Adrenal gland (tissue), 12 donors: Measurements from ENCODE around the gene NPFFR1. TPM values are rescaled to one million over a fixed set of nuclear protein-coding genes. Genes with fewer than 3 reads are reported as not detected.

Source experiments
- DNase-seq, 7 donors: peaks; one replicate each; pipeline ENCODE4 v3.0.0-alpha.2; 2019 to 2020
- H3K27ac ChIP-seq, 5 donors: fragments of 200-600 bp; sonication (generic) in 4 of 5; 1 replicate in 3 of 5; 2 replicates in 2 of 5; pipeline versions ENCODE4 v1.5.1 to v1.8.0; 2016 to 2020; ENCODE audit warnings: mild to moderate bottlenecking in 1 of 5
- H3K27me3 ChIP-seq: fragments of 200-600 bp; 2 replicates; pipeline ENCODE4 v1.8.0; 2021
- H3K36me3 ChIP-seq, 2 donors: fragments of 200-600 bp; replicated peaks in 1 of 2; 1 replicate in 1 of 2; 2 replicates in 1 of 2; pipeline versions ENCODE4 v1.5.1 to v1.8.0; 2018 to 2022
- H3K4me1 ChIP-seq, 2 donors: fragments of 200-600 bp; replicated peaks in 1 of 2; 1 replicate in 1 of 2; 2 replicates in 1 of 2; pipeline versions ENCODE4 v1.5.1 to v1.8.0; 2018 to 2021
- H3K4me3 ChIP-seq, 4 donors: fragments of 200-600 bp; sonication (generic) in 3 of 4; one replicate each; pipeline ENCODE4 v1.5.1; 2016 to 2018
- H3K9me3 ChIP-seq, 3 donors: fragments of 200-600 bp; sonication (generic) in 1 of 3; replicated peaks in 1 of 3; 1 replicate in 2 of 3; 2 replicates in 1 of 3; pipeline versions ENCODE4 v1.5.1 to v1.8.0; 2016 to 2021
- POLR2A ChIP-seq, 2 donors: fragments of 450-650 bp; IDR thresholded peaks; one replicate each; pipeline ENCODE4 v1.6.1; 2017; ENCODE audit warnings: antibody characterized with exemption in 2 of 2, mild to moderate bottlenecking in 2 of 2, moderate library complexity in 1 of 2
- WGBS, 4 donors: extraction: QIAGEN DNeasy Blood & Tissue Kit in 2 of 4; methylation state at CpG; one replicate each; pipeline versions ENCODE4 v1.1.5 to v1.1.7; 2013 to 2017; 5-methylcytosine and 5-hydroxymethylcytosine counted together
- intact Hi-C, 2 donors: fragments of 100-400 bp; cut with DNase I; formaldehyde crosslinking; loops; one replicate each; pipeline versions ENCODE4 v1.14.1 to v1.15.0; 2022 to 2023
- polyA plus RNA-seq, 3 donors: library from polyadenylated mRNA; stranded (reverse); fragments of 200-250 nt in 2 of 3; fragments of 350-450 nt in 1 of 3; fragmentation: Illumina TruSeq in 1 of 3; extraction: RNeasy Lipid Tissue Mini Kit (QIAGEN cat#74804) in 1 of 3; gene quantifications; one replicate each; pipeline ENCODE4 v1.2.3, GENCODE V29; 2013 to 2014
- total RNA-seq, 9 donors: library from RNA; depleted of rRNA in 4 of 9; stranded (reverse); fragments of >200 nt in 4 of 9; fragments of 120-200 nt in 1 of 9; fragmentation: NEBNext Ultra II Directional in 1 of 9; extraction: Animal tissue kit (Norgen Biotek cat#: 25700) in 1 of 9; gene quantifications; one replicate each; pipeline versions ENCODE4 v1.1.0 to v1.2.4, GENCODE V29; 2013 to 2023
- TF ChIP-seq, protein P1 (sequence below), 6 experiments: fragments of 450-650 bp in 4 of 6; fragments of 200-600 bp in 2 of 6; sonication (generic) in 1 of 6; IDR thresholded peaks; 1 replicate in 5 of 6; 2 replicates in 1 of 6; pipeline versions ENCODE4 v1.5.1 to v1.8.0; 2016 to 2021; ENCODE audit warnings: antibody characterized with exemption in 6 of 6, mild to moderate bottlenecking in 2 of 6, moderate library complexity in 1 of 6
- donor health status: healthy with polysubstance abuse.
- donor health status: Bipolar disorder and iron deficiency.
- donor health status: DM: yes; HTN: yes; CAD: no.
- donor health status: DM: no; HTN: no; CAD: no.
- donor health status: DM: no; HTN: no; CAD: no.
- donor health status: DM: yes; HTN: yes; CAD: no.

NPFFR1 gene
- total and polyA plus RNA-seq, 12 donors: under 0.01 to 0.24 (median 0.03) TPM; not detected in 7

DNA sequence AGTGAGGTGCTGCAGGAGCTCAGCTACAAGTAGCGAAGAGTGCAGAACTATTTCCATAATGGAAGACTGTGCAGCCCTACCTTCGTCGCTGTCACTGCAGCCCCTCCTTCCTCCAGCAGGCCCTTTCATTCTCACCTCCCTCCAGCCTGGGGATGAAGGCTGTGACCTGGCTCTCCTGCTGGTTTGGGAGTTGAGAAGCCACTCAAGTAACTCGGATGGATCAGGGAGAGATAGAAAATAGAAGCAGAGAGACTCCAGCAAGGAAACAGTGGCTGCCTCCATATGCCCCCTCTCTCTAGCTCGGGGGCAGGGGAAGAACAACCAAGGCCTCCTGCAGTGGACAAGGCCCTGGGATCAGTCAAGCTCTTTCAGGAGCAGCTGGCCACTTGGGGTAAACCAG lies 37.4 kb upstream of the NPFFR1 start:
- no peaks in the 10 kb centered on the region for H3K9me3 ChIP-seq
- TF ChIP-seq, protein P1, sequence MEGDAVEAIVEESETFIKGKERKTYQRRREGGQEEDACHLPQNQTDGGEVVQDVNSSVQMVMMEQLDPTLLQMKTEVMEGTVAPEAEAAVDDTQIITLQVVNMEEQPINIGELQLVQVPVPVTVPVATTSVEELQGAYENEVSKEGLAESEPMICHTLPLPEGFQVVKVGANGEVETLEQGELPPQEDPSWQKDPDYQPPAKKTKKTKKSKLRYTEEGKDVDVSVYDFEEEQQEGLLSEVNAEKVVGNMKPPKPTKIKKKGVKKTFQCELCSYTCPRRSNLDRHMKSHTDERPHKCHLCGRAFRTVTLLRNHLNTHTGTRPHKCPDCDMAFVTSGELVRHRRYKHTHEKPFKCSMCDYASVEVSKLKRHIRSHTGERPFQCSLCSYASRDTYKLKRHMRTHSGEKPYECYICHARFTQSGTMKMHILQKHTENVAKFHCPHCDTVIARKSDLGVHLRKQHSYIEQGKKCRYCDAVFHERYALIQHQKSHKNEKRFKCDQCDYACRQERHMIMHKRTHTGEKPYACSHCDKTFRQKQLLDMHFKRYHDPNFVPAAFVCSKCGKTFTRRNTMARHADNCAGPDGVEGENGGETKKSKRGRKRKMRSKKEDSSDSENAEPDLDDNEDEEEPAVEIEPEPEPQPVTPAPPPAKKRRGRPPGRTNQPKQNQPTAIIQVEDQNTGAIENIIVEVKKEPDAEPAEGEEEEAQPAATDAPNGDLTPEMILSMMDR (IDR thresholded peaks at IDR 0.05): no peak
- no peak for TF ChIP-seq POLR2A (IDR thresholded peaks at IDR 0.05)
- H3K36me3 ChIP-seq: no peaks in the 10 kb centered on the region
- intact Hi-C loops: no loop called here
- peaks cover 0 to 6% of the 10 kb centered on the region in 2 donors for H3K4me1 ChIP-seq
- DNase-seq: no peak
- no peaks in the 10 kb centered on the region for H3K27me3 ChIP-seq
- no peak overlapping the region for H3K27ac ChIP-seq
- no peak overlapping the region for H3K4me3 ChIP-seq
- WGBS, 4 donors: 84 to 97% (median 86%) methylated on average over 4 to 5 of the region's 5 CpGs

DNA sequence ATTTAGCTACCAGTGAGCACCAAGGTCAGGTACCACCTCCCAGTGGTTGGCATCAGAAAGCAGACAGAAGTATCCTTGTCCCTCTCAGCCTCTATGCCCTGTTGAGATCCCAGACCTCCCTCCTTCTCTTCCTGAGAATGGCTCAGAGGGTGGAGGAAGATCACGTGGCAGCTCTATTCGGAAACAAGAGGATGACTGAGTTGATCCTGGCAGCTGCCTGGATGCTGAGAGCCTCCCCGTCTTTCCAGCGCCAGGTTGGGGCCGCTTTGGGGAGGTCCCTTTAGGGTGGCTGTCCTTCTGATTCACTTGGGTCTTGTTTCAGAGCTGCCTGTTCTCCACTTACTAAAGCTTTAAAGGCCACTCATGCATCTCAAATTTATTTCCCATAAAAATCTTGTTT lies 36.9 kb upstream of the NPFFR1 start:
- no peak overlapping the region for H3K27ac ChIP-seq
- intact Hi-C loops: no loop called here
- H3K9me3 ChIP-seq: no peaks in the 10 kb centered on the region
- no peak overlapping the region for H3K4me3 ChIP-seq
- no peak for DNase-seq
- TF ChIP-seq POLR2A (IDR thresholded peaks at IDR 0.05): no peak
- TF ChIP-seq, protein P1 (IDR thresholded peaks at IDR 0.05): no peak
- no peaks in the 10 kb centered on the region for H3K36me3 ChIP-seq
- peaks cover 0 to 6% of the 10 kb centered on the region in 2 donors for H3K4me1 ChIP-seq
- H3K27me3 ChIP-seq: no peaks in the 10 kb centered on the region
- WGBS, 4 donors: 77 to 89% (median 87%) methylated on average over 5 of the region's 5 CpGs

DNA sequence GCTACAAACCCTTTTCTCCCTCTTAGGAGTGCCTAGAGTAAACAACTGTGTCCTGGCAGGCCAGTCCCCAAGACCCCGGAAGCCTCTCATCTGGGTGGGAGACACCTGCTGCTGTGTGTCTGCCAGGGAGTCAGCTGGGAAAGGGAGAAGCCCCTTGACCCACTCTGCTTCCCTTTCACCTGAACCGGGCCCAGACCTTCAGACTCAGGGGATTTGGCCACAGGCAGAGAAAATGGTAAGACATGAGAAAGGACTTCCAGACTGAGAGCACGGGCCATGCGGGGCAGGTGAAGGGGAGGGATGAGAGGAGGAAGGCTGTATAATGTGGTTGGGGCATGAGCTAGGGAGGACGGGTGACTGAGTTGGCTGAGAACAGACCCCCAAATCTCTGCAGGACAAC lies 36.0 kb upstream of the NPFFR1 start:
- TF ChIP-seq, protein P1 (IDR thresholded peaks at IDR 0.05): no peak
- TF ChIP-seq POLR2A (IDR thresholded peaks at IDR 0.05): no peak
- Histone ChIP-seq H3K36me3 (no peaks in the 10 kb centered on the region), H3K4me1 (peaks cover 0 to 6% of the 10 kb centered on the region in 2 donors), H3K4me3 (no peak overlapping the region), H3K27me3 (no peaks in the 10 kb centered on the region), H3K9me3 (no peaks in the 10 kb centered on the region), H3K27ac (no peak overlapping the region)
- intact Hi-C loops: no loop called here
- DNase-seq: no peak
- WGBS, 4 donors: 89 to 97% (median 92%) methylated on average over 5 of the region's 5 CpGs

- intact Hi-C loops: no loop called here
- Histone ChIP-seq H3K27me3 (no peaks in the 10 kb centered on the region), H3K9me3 (no peaks in the 10 kb centered on the region), H3K4me1 (peaks cover 0 to 6% of the 10 kb centered on the region in 2 donors), H3K36me3 (no peaks in the 10 kb centered on the region), H3K27ac (no peak overlapping the region), H3K4me3 (no peak overlapping the region)
- no peak for TF ChIP-seq POLR2A (IDR thresholded peaks at IDR 0.05)
- TF ChIP-seq, protein P1 (IDR thresholded peaks at IDR 0.05): no peak
- WGBS, 4 donors: 86 to 94% (median 88%) methylated on average over 6 of the region's 6 CpGs
- no peak for DNase-seq
Measured at GRCh38 chr10:70319183-70319582, 35.4 kb upstream of the NPFFR1 start.
